ENCODE data around the gene CHSY3. TPM values are rescaled to one million over a fixed set of nuclear protein-coding genes. Genes with fewer than 3 reads are reported as not detected.

The CHSY3 gene
- total RNA-seq, 1 donor from 2014 or later, result 0.62 TPM

GRCh38 chr5:129943936-129944335, 39.7 kb downstream of the CHSY3 start:
- intact Hi-C loops (cut with micrococcal nuclease), result no loop called here

GRCh38 chr5:129945028-129945427, 40.8 kb downstream of the CHSY3 start:
- intact Hi-C loops (cut with micrococcal nuclease), result no loop called here
- ATAC-seq (no peak), DNase-seq (no peak)

More at GRCh38 chr5:129943936-129944335, 39.7 kb downstream of the CHSY3 start:
- ATAC-seq (no peak), DNase-seq (no peak)

GRCh38 chr5:129945774-129946270, 41.6 kb downstream of the CHSY3 start:
- no peak for DNase-seq
- intact Hi-C loops (cut with micrococcal nuclease), result no loop called here
- no peak for ATAC-seq

GRCh38 chr5:129951039-129951438, 46.8 kb downstream of the CHSY3 start:
- intact Hi-C loops (cut with micrococcal nuclease), result no loop called here
- ATAC-seq (no peak), DNase-seq (no peak)

GRCh38 chr5:129958581-129958980, 54.3 kb downstream of the CHSY3 start:
- ATAC-seq (no peak), DNase-seq (no peak)
- intact Hi-C loops (cut with micrococcal nuclease), result no loop called here

GRCh38 chr5:129960831-129961230, 56.6 kb downstream of the CHSY3 start:
- DNase-seq, result no peak
- ATAC-seq, result no peak
- intact Hi-C loops (cut with micrococcal nuclease), result no loop called here

GRCh38 chr5:129962506-129962905, 58.2 kb downstream of the CHSY3 start:
- ATAC-seq (no peak), DNase-seq (no peak)
- intact Hi-C loops (cut with micrococcal nuclease), result no loop called here

GRCh38 chr5:129963359-129963758, 59.1 kb downstream of the CHSY3 start:
- intact Hi-C loops (cut with micrococcal nuclease), result no loop called here
- ATAC-seq (peak; percentile 77), DNase-seq (no peak)

- DNase-seq (no peak), ATAC-seq (no peak)
- intact Hi-C loops (cut with micrococcal nuclease), result no loop called here
Measured at GRCh38 chr5:129966071-129966470, 61.8 kb downstream of the CHSY3 start.

GRCh38 chr5:129971714-129972113, 67.4 kb downstream of the CHSY3 start:
- DNase-seq (no peak), ATAC-seq (no peak)
- intact Hi-C loops (cut with micrococcal nuclease), result no loop called here

GRCh38 chr5:129972465-129973141, 68.3 kb downstream of the CHSY3 start:
- intact Hi-C loops (cut with micrococcal nuclease), result no loop called here
- ATAC-seq (no peak), DNase-seq (no peak)

- intact Hi-C loops (cut with micrococcal nuclease), result no loop called here
- ATAC-seq (no peak), DNase-seq (no peak)
Measured at GRCh38 chr5:129973716-129974426, 69.6 kb downstream of the CHSY3 start.

- ATAC-seq (no peak), DNase-seq (no peak)
- intact Hi-C loops (cut with micrococcal nuclease), result no loop called here
Measured at GRCh38 chr5:129977810-129978209, 73.5 kb downstream of the CHSY3 start.

GRCh38 chr5:129978270-129978669, 74.0 kb downstream of the CHSY3 start:
- no peak for DNase-seq
- intact Hi-C loops (cut with micrococcal nuclease), result no loop called here
- ATAC-seq, result no peak

- ATAC-seq, result no peak
- intact Hi-C loops (cut with micrococcal nuclease), result no loop called here
- DNase-seq, result no peak
Measured at GRCh38 chr5:129988453-129988852, 84.2 kb downstream of the CHSY3 start.

GRCh38 chr5:129991780-129992179, 87.5 kb downstream of the CHSY3 start:
- ATAC-seq (no peak), DNase-seq (no peak)
- intact Hi-C loops (cut with micrococcal nuclease), result no loop called here

- intact Hi-C loops (cut with micrococcal nuclease), result no loop called here
- ATAC-seq (no peak), DNase-seq (no peak)
Measured at GRCh38 chr5:129996896-129997295, 92.6 kb downstream of the CHSY3 start.

GRCh38 chr5:130000460-130000859, 96.2 kb downstream of the CHSY3 start:
- DNase-seq (no peak), ATAC-seq (no peak)
- intact Hi-C loops (cut with micrococcal nuclease), result no loop called here

- intact Hi-C loops (cut with micrococcal nuclease), result no loop called here
- ATAC-seq (no peak), DNase-seq (no peak)
Measured at GRCh38 chr5:130002183-130002582, 97.9 kb downstream of the CHSY3 start.

- intact Hi-C loops (cut with micrococcal nuclease), result no loop called here
- ATAC-seq (no peak), DNase-seq (no peak)
Measured at GRCh38 chr5:130002876-130003275, 98.6 kb downstream of the CHSY3 start.

- ATAC-seq (no peak), DNase-seq (no peak)
- intact Hi-C loops (cut with micrococcal nuclease), result no loop called here
Measured at GRCh38 chr5:130011986-130012385, 107.7 kb downstream of the CHSY3 start.

All from left ventricle myocardium superior (tissue), 1 donor.